Activated T-cell treated with anti-CD3 and anti-CD28 coated beads, Interleukin-2, amount 50 U/mL, for 24 hours (primary cell): ENCODE data around the gene ADAMTS2.
"Not testable (repeated sequence)": the region's sequence is repeated elsewhere in the genome, so short reads cannot be mapped to it uniquely, and the experiment has no call there.

Experiments used
- DNase-seq: peaks from one replicate; pipeline ENCODE4 v3.0.0-alpha.2; 2020
- H3K27ac Mint-ChIP-seq: 2 replicates; pipeline ENCODE4 v1.8.0; 2020; ENCODE audit warnings: mild to moderate bottlenecking, mixed read lengths
- H3K27me3 Mint-ChIP-seq: 2 replicates; pipeline ENCODE4 v1.8.0; 2020; ENCODE audit warnings: mixed read lengths
- H3K36me3 Mint-ChIP-seq: 2 replicates; pipeline ENCODE4 v1.8.0; 2020; ENCODE audit warnings: low read depth, mixed read lengths
- H3K4me1 Mint-ChIP-seq: 2 replicates; pipeline ENCODE4 v1.8.0; 2020; ENCODE audit warnings: low read depth, mixed read lengths
- H3K4me3 Mint-ChIP-seq: 2 replicates; pipeline ENCODE4 v1.8.0; 2020; ENCODE audit warnings: mild to moderate bottlenecking, moderate library complexity, mixed read lengths
- H3K9me3 Mint-ChIP-seq: 2 replicates; pipeline ENCODE4 v1.8.0; 2020; ENCODE audit warnings: mixed read lengths

ADAMTS2 gene

GRCh38 chr5:179113945-179114641 is 231.2 kb downstream of the ADAMTS2 start:
- DNase-seq = no peak
- Mint-ChIP-seq H3K9me3 (peaks cover 36% of the 10 kb centered on the region), H3K4me3 (no peak overlapping the region), H3K4me1 (no peaks in the 10 kb centered on the region), H3K27ac (no peak overlapping the region), H3K27me3 (no peaks in the 10 kb centered on the region), H3K36me3 (no peaks in the 10 kb centered on the region)

GRCh38 chr5:179113143-179113530 is 232.1 kb downstream of the ADAMTS2 start:
- Mint-ChIP-seq H3K4me3 (no peak overlapping the region), H3K9me3 (peaks cover 36% of the 10 kb centered on the region), H3K27ac (no peak overlapping the region), H3K27me3 (no peaks in the 10 kb centered on the region), H3K4me1 (no peaks in the 10 kb centered on the region), H3K36me3 (no peaks in the 10 kb centered on the region)
- DNase-seq = no peak

GRCh38 chr5:179112469-179113142 is 232.7 kb downstream of the ADAMTS2 start:
- peaks cover 39% of the 10 kb centered on the region for H3K9me3 Mint-ChIP-seq

GRCh38 chr5:179111267-179112207 is 233.7 kb downstream of the ADAMTS2 start:
- DNase-seq = no peak
- no peak overlapping the region for H3K27ac Mint-ChIP-seq
- no peaks in the 10 kb centered on the region for H3K4me1 Mint-ChIP-seq
- H3K4me3 Mint-ChIP-seq = no peak overlapping the region
- H3K36me3 Mint-ChIP-seq = peaks cover 3% of the 10 kb centered on the region
- peaks cover 43% of the 10 kb centered on the region for H3K9me3 Mint-ChIP-seq
- H3K27me3 Mint-ChIP-seq = no peaks in the 10 kb centered on the region

More at GRCh38 chr5:179112469-179113142, 232.7 kb downstream of the ADAMTS2 start:
- no peaks in the 10 kb centered on the region for H3K4me1 Mint-ChIP-seq
- no peaks in the 10 kb centered on the region for H3K27me3 Mint-ChIP-seq
- no peak overlapping the region for H3K27ac Mint-ChIP-seq
- peaks cover 2% of the 10 kb centered on the region for H3K36me3 Mint-ChIP-seq
- no peak for DNase-seq
- no peak overlapping the region for H3K4me3 Mint-ChIP-seq

- H3K27me3 Mint-ChIP-seq = no peaks in the 10 kb centered on the region
- H3K36me3 Mint-ChIP-seq = peaks cover 3% of the 10 kb centered on the region
- no peaks in the 10 kb centered on the region for H3K4me1 Mint-ChIP-seq
- DNase-seq = no peak
- H3K27ac Mint-ChIP-seq = no peak overlapping the region
- H3K4me3 Mint-ChIP-seq = no peak overlapping the region
- peaks cover 40% of the 10 kb centered on the region for H3K9me3 Mint-ChIP-seq
Observed at GRCh38 chr5:179110528-179110927, 234.7 kb downstream of the ADAMTS2 start.

- peaks cover 25% of the 10 kb centered on the region for H3K9me3 Mint-ChIP-seq
- H3K36me3 Mint-ChIP-seq = peaks cover 18% of the 10 kb centered on the region
- H3K4me3 Mint-ChIP-seq, DNase-seq, H3K27me3 Mint-ChIP-seq, H3K27ac Mint-ChIP-seq, H3K4me1 Mint-ChIP-seq: not testable (repeated sequence)
Observed at GRCh38 chr5:179101282-179101681, 244.0 kb downstream of the ADAMTS2 start.

- Mint-ChIP-seq H3K27ac (no peak overlapping the region), H3K27me3 (no peaks in the 10 kb centered on the region), H3K36me3 (peaks cover 34% of the 10 kb centered on the region), H3K4me3 (no peak overlapping the region), H3K4me1 (no peaks in the 10 kb centered on the region), H3K9me3 (peaks cover 66% of the 10 kb centered on the region)
- no peak for DNase-seq
Observed at GRCh38 chr5:179089502-179089901, 255.8 kb downstream of the ADAMTS2 start.

GRCh38 chr5:179080724-179081123 is 264.5 kb downstream of the ADAMTS2 start:
- H3K4me3 Mint-ChIP-seq = no peak overlapping the region
- no peaks in the 10 kb centered on the region for H3K27me3 Mint-ChIP-seq
- no peaks in the 10 kb centered on the region for H3K4me1 Mint-ChIP-seq
- H3K27ac Mint-ChIP-seq = no peak overlapping the region
- peaks cover 82% of the 10 kb centered on the region for H3K36me3 Mint-ChIP-seq
- no peak for DNase-seq
- H3K9me3 Mint-ChIP-seq = peaks cover 66% of the 10 kb centered on the region

- peaks cover 65% of the 10 kb centered on the region for H3K9me3 Mint-ChIP-seq
- H3K27ac Mint-ChIP-seq = no peak overlapping the region
- H3K4me3 Mint-ChIP-seq = no peak overlapping the region
- no peaks in the 10 kb centered on the region for H3K4me1 Mint-ChIP-seq
- H3K27me3 Mint-ChIP-seq = no peaks in the 10 kb centered on the region
- DNase-seq = no peak
- H3K36me3 Mint-ChIP-seq = peaks cover 93% of the 10 kb centered on the region
Observed at GRCh38 chr5:179079165-179079987, 265.9 kb downstream of the ADAMTS2 start.

GRCh38 chr5:179065703-179066102 is 279.6 kb downstream of the ADAMTS2 start:
- peaks cover 97% of the 10 kb centered on the region for H3K36me3 Mint-ChIP-seq
- peaks cover 63% of the 10 kb centered on the region for H3K9me3 Mint-ChIP-seq
- H3K4me1 Mint-ChIP-seq = peaks cover 15% of the 10 kb centered on the region
- no peak for DNase-seq
- H3K27me3 Mint-ChIP-seq = no peaks in the 10 kb centered on the region
- no peak overlapping the region for H3K27ac Mint-ChIP-seq
- no peak overlapping the region for H3K4me3 Mint-ChIP-seq

GRCh38 chr5:179061025-179061424 is 284.2 kb downstream of the ADAMTS2 start:
- no peak for DNase-seq
- Mint-ChIP-seq H3K27me3 (peaks cover 6% of the 10 kb centered on the region), H3K9me3 (peaks cover 37% of the 10 kb centered on the region), H3K4me1 (peaks cover 24% of the 10 kb centered on the region), H3K36me3 (peaks cover 68% of the 10 kb centered on the region), H3K27ac (peak overlapping the region; percentile 87), H3K4me3 (peak overlapping the region; percentile 80)
